Measurements from ENCODE around the gene ITIH1.

Gene ITIH1

GRCh38 chr3:52792413-52792812, 15.0 kb downstream of the ITIH1 start:
- H3K36me3 ChIP-seq (ENCODE audit: insufficient read depth, low read length): no peaks in the 10 kb centered on the region
- H3K4me1 ChIP-seq (ENCODE audit: insufficient read depth, low read length): no peaks in the 10 kb centered on the region
- H3K9me3 ChIP-seq (ENCODE audit: control insufficient read depth, insufficient read depth, low read length): no peaks in the 10 kb centered on the region
- no peak overlapping the region for H3K9ac ChIP-seq (ENCODE audit: low read depth, low read length)

- no peaks in the 10 kb centered on the region for H3K4me1 ChIP-seq (ENCODE audit: insufficient read depth, low read length)
- H3K9me3 ChIP-seq (ENCODE audit: control insufficient read depth, insufficient read depth, low read length): no peaks in the 10 kb centered on the region
- H3K9ac ChIP-seq (ENCODE audit: low read depth, low read length): no peak overlapping the region
- no peaks in the 10 kb centered on the region for H3K36me3 ChIP-seq (ENCODE audit: insufficient read depth, low read length)
Measured at GRCh38 chr3:52792961-52793695, 15.7 kb downstream of the ITIH1 start.

- no peaks in the 10 kb centered on the region for H3K36me3 ChIP-seq (ENCODE audit: insufficient read depth, low read length)
- H3K4me1 ChIP-seq (ENCODE audit: insufficient read depth, low read length): no peaks in the 10 kb centered on the region
- H3K9me3 ChIP-seq (ENCODE audit: control insufficient read depth, insufficient read depth, low read length): no peaks in the 10 kb centered on the region
- H3K9ac ChIP-seq (ENCODE audit: low read depth, low read length): no peak overlapping the region
Measured at GRCh38 chr3:52793702-52794611, 16.6 kb downstream of the ITIH1 start.

GRCh38 chr3:52794612-52795099, 17.3 kb downstream of the ITIH1 start, which contains the start of gene ITIH3:
TSS of gene ITIH3 (plus strand) at chr3:52794796. CDS start at chr3:52794804, 8 bp downstream.
- H3K9me3 ChIP-seq (ENCODE audit: control insufficient read depth, insufficient read depth, low read length): no peaks in the 10 kb centered on the region
- H3K36me3 ChIP-seq (ENCODE audit: insufficient read depth, low read length): no peaks in the 10 kb centered on the region
- no peaks in the 10 kb centered on the region for H3K4me1 ChIP-seq (ENCODE audit: insufficient read depth, low read length)
- no peak within 1 kb of the TSS for H3K9ac ChIP-seq (ENCODE audit: low read depth, low read length)

- Histone ChIP-seq H3K9ac (ENCODE audit: low read depth, low read length) (no peak overlapping the region), H3K9me3 (ENCODE audit: control insufficient read depth, insufficient read depth, low read length) (no peaks in the 10 kb centered on the region), H3K4me1 (ENCODE audit: insufficient read depth, low read length) (no peaks in the 10 kb centered on the region), H3K36me3 (ENCODE audit: insufficient read depth, low read length) (no peaks in the 10 kb centered on the region)
Measured at GRCh38 chr3:52795298-52795900, 18.0 kb downstream of the ITIH1 start.

GRCh38 chr3:52796411-52796810, 19.0 kb downstream of the ITIH1 start:
- Histone ChIP-seq H3K36me3 (ENCODE audit: insufficient read depth, low read length) (no peaks in the 10 kb centered on the region), H3K4me1 (ENCODE audit: insufficient read depth, low read length) (no peaks in the 10 kb centered on the region), H3K9me3 (ENCODE audit: control insufficient read depth, insufficient read depth, low read length) (no peaks in the 10 kb centered on the region), H3K9ac (ENCODE audit: low read depth, low read length) (no peak overlapping the region)

GRCh38 chr3:52798376-52798977, 21.1 kb downstream of the ITIH1 start:
- Histone ChIP-seq H3K4me1 (ENCODE audit: insufficient read depth, low read length) (no peaks in the 10 kb centered on the region), H3K9ac (ENCODE audit: low read depth, low read length) (no peak overlapping the region), H3K36me3 (ENCODE audit: insufficient read depth, low read length) (no peaks in the 10 kb centered on the region), H3K9me3 (ENCODE audit: control insufficient read depth, insufficient read depth, low read length) (no peaks in the 10 kb centered on the region)

- H3K9ac ChIP-seq (ENCODE audit: low read depth, low read length): no peak overlapping the region
- H3K9me3 ChIP-seq (ENCODE audit: control insufficient read depth, insufficient read depth, low read length): no peaks in the 10 kb centered on the region
- H3K4me1 ChIP-seq (ENCODE audit: insufficient read depth, low read length): no peaks in the 10 kb centered on the region
- H3K36me3 ChIP-seq (ENCODE audit: insufficient read depth, low read length): no peaks in the 10 kb centered on the region
Measured at GRCh38 chr3:52798978-52799476, 21.6 kb downstream of the ITIH1 start.

GRCh38 chr3:52800079-52800478, 22.7 kb downstream of the ITIH1 start:
- Histone ChIP-seq H3K9ac (ENCODE audit: low read depth, low read length) (no peak overlapping the region), H3K36me3 (ENCODE audit: insufficient read depth, low read length) (no peaks in the 10 kb centered on the region), H3K9me3 (ENCODE audit: control insufficient read depth, insufficient read depth, low read length) (no peaks in the 10 kb centered on the region), H3K4me1 (ENCODE audit: insufficient read depth, low read length) (no peaks in the 10 kb centered on the region)

- Histone ChIP-seq H3K4me1 (ENCODE audit: insufficient read depth, low read length) (no peaks in the 10 kb centered on the region), H3K9me3 (ENCODE audit: control insufficient read depth, insufficient read depth, low read length) (no peaks in the 10 kb centered on the region), H3K9ac (ENCODE audit: low read depth, low read length) (no peak overlapping the region), H3K36me3 (ENCODE audit: insufficient read depth, low read length) (no peaks in the 10 kb centered on the region)
Measured at GRCh38 chr3:52801839-52802238, 24.4 kb downstream of the ITIH1 start.

GRCh38 chr3:52805270-52806039, 28.1 kb downstream of the ITIH1 start:
- Histone ChIP-seq H3K9ac (ENCODE audit: low read depth, low read length) (no peak overlapping the region), H3K36me3 (ENCODE audit: insufficient read depth, low read length) (no peaks in the 10 kb centered on the region), H3K9me3 (ENCODE audit: control insufficient read depth, insufficient read depth, low read length) (no peaks in the 10 kb centered on the region), H3K4me1 (ENCODE audit: insufficient read depth, low read length) (no peaks in the 10 kb centered on the region)

- H3K36me3 ChIP-seq (ENCODE audit: insufficient read depth, low read length): no peaks in the 10 kb centered on the region
- no peak overlapping the region for H3K9ac ChIP-seq (ENCODE audit: low read depth, low read length)
- no peaks in the 10 kb centered on the region for H3K4me1 ChIP-seq (ENCODE audit: insufficient read depth, low read length)
- H3K9me3 ChIP-seq (ENCODE audit: control insufficient read depth, insufficient read depth, low read length): no peaks in the 10 kb centered on the region
Measured at GRCh38 chr3:52809149-52809548, 31.8 kb downstream of the ITIH1 start.

GRCh38 chr3:52809662-52810377, 32.4 kb downstream of the ITIH1 start:
- Histone ChIP-seq H3K9ac (ENCODE audit: low read depth, low read length) (no peak overlapping the region), H3K4me1 (ENCODE audit: insufficient read depth, low read length) (no peaks in the 10 kb centered on the region), H3K9me3 (ENCODE audit: control insufficient read depth, insufficient read depth, low read length) (no peaks in the 10 kb centered on the region), H3K36me3 (ENCODE audit: insufficient read depth, low read length) (no peaks in the 10 kb centered on the region)
